HepG2 (cell line): Measurements from ENCODE around the gene CALN1. TPM values are rescaled to one million over a fixed set of nuclear protein-coding genes. Genes with fewer than 3 reads are reported as not detected.

Experiments
- ATAC-seq: fragments of 200-7000 bp; cut with Tn5 transposase; 3 replicates; pipeline ENCODE4 v1.9.1; 2020; ENCODE audit warnings: mild to moderate bottlenecking, moderate library complexity
- BruUV-seq: library from RNA; stranded (reverse); fragments of 400-500 nt; replicated peaks from 2 replicates; lab custom pipeline; 2021; lab: Mats Ljungman, UMichigan
- CTCF ChIA-PET: fragments of 300-600 bp; formaldehyde crosslinking; extraction: SDS; loops from one replicate; lab custom pipeline; 2021; ENCODE audit warnings: low total read pairs, inconsistent platforms, low intra/inter-chr PET ratio; lab: Yijun Ruan, JAX
- POLR2A ChIA-PET: fragments of 350-600 bp; sonication (Branson Sonifier 250); formaldehyde crosslinking; loops from one replicate; lab custom pipeline; 2020; ENCODE audit warnings: antibody characterized with exemption, inconsistent platforms; lab: Yijun Ruan, JAX
- DNase-seq: peaks from one replicate; pipeline ENCODE4 v3.0.0-alpha.2; 2015; ENCODE audit warnings: low spot score
- FAIRE-seq: peaks from 3 replicates; lab custom pipeline; 2011; peaks lifted over from hg19 to GRCh38; lab: Jason Lieb, UNC
- H2AFZ ChIP-seq: one replicate; pipeline ENCODE4 v1.6.1; 2011; ENCODE audit warnings: low read length, inconsistent platforms
- H3K27ac ChIP-seq: fragments of 300-600 bp; 3 replicates; pipeline ENCODE4 v1.8.0; 2011; ENCODE audit warnings: mixed run types, mild to moderate bottlenecking, mixed read lengths, low read length, inconsistent platforms; ENCODE audit not compliant: insufficient read depth; ENCODE audit errors: extremely low read length
- H3K27me3 ChIP-seq, 2 experiments: fragments of 200-600 bp in 1 of 2; 2 replicates in 1 of 2; 3 replicates in 1 of 2; pipeline versions ENCODE4 v1.6.0 to v1.8.0; 2011; ENCODE audit warnings: low read length in 2 of 2, mild to moderate bottlenecking in 2 of 2, moderate library complexity in 2 of 2, inconsistent platforms in 1 of 2; ENCODE audit not compliant: insufficient read depth in 2 of 2, control insufficient read depth in 1 of 2
- H3K36me3 ChIP-seq, 2 experiments: fragments of 200-600 bp in 1 of 2; replicated peaks in 1 of 2; 2 replicates in 1 of 2; 3 replicates in 1 of 2; pipeline versions ENCODE4 v1.5.1 to v1.8.0; 2011; ENCODE audit warnings: low read length in 2 of 2, inconsistent platforms in 1 of 2; ENCODE audit not compliant: insufficient read depth in 2 of 2, control insufficient read depth in 1 of 2
- H3K4me1 ChIP-seq: 2 replicates; pipeline ENCODE4 v1.5.1; 2012; ENCODE audit warnings: low read length, inconsistent platforms; ENCODE audit not compliant: insufficient read depth
- H3K4me2 ChIP-seq: 2 replicates; pipeline ENCODE4 v1.6.0; 2011; ENCODE audit warnings: low read depth, low read length, inconsistent platforms
- H3K4me3 ChIP-seq, 3 experiments: fragments of 200-600 bp in 1 of 3; sonication (generic), shearing (Covaris generic) in 1 of 3; replicated peaks in 1 of 3; 2 replicates each; pipeline ENCODE4 v1.5.1; 2011 to 2016; ENCODE audit warnings: low read length in 3 of 3, inconsistent platforms in 2 of 3, low read depth in 2 of 3, mild to moderate bottlenecking in 2 of 3, control low read depth in 1 of 3, mixed read lengths in 1 of 3; ENCODE audit not compliant: insufficient read depth in 1 of 3
- H3K79me2 ChIP-seq: one replicate; pipeline ENCODE4 v1.6.1; 2011; ENCODE audit warnings: low read length, inconsistent platforms; ENCODE audit not compliant: insufficient read depth
- H3K9ac ChIP-seq: 2 replicates; pipeline ENCODE4 v1.6.0; 2011; ENCODE audit warnings: mild to moderate bottlenecking, low read depth, low read length, inconsistent platforms; ENCODE audit not compliant: insufficient read depth
- H3K9me3 ChIP-seq: 2 replicates; pipeline ENCODE4 v1.5.1; 2012; ENCODE audit warnings: mild to moderate bottlenecking, low read length
- H4K20me1 ChIP-seq: 2 replicates; pipeline ENCODE4 v1.6.0; 2011; ENCODE audit warnings: inconsistent platforms, mild to moderate bottlenecking, low read length, moderate library complexity; ENCODE audit not compliant: insufficient read depth
- DMAP1 ChIP-seq: IDR thresholded peaks from 2 replicates; pipeline ENCODE4 v1.6.1; 2016
- EEA1 ChIP-seq: sonication (generic); formaldehyde crosslinking; IDR thresholded peaks from 2 replicates; pipeline ENCODE4 v1.5.1; 2020; ENCODE audit warnings: mild to moderate bottlenecking, missing genetic modification reagents, borderline replicate concordance
- GZF1 ChIP-seq: sonication (generic); formaldehyde crosslinking; IDR thresholded peaks from 2 replicates; pipeline ENCODE4 v1.5.1; 2020; ENCODE audit warnings: mild to moderate bottlenecking, missing genetic modification reagents
- HNF4A ChIP-seq: sonication (generic); formaldehyde crosslinking; IDR thresholded peaks from 2 replicates; pipeline ENCODE4 v1.4.0; 2020; ENCODE audit warnings: missing genetic modification reagents
- NBN ChIP-seq: fragments of 450-650 bp; conservative IDR thresholded peaks from 2 replicates; pipeline ENCODE4 v1.6.1; 2017
- NFYB ChIP-seq: sonication (generic); formaldehyde crosslinking; IDR thresholded peaks from 2 replicates; pipeline ENCODE4 v1.4.0; 2020; ENCODE audit warnings: missing genetic modification reagents
- PPARG ChIP-seq: conservative IDR thresholded peaks from 2 replicates; pipeline ENCODE4 v1.6.1; 2016; ENCODE audit warnings: missing biosample characterization, missing genetic modification reagents
- PRMT3 ChIP-seq: sonication (generic); formaldehyde crosslinking; IDR thresholded peaks from 2 replicates; pipeline ENCODE4 v1.8.1; 2022; ENCODE audit warnings: low read depth, mild to moderate bottlenecking, moderate library complexity, missing genetic modification reagents, borderline replicate concordance
- STAG1 ChIP-seq: sonication (generic); formaldehyde crosslinking; IDR thresholded peaks from 2 replicates; pipeline ENCODE4 v1.4.0; 2020; ENCODE audit warnings: missing genetic modification reagents
- SUZ12 ChIP-seq: fragments of 150-350 bp; IDR thresholded peaks from 2 replicates; pipeline ENCODE4 v1.6.1; 2014; ENCODE audit warnings: low read depth, low read length
- TAF15 ChIP-seq: fragments of 200-400 bp; formaldehyde crosslinking; IDR thresholded peaks from one replicate; pipeline ENCODE4 v1.6.1; 2018; ENCODE audit warnings: mild to moderate bottlenecking, low read depth, low read length; ENCODE audit not compliant: poor library complexity, severe bottlenecking
- WIZ ChIP-seq: sonication (generic); formaldehyde crosslinking; IDR thresholded peaks from 2 replicates; pipeline ENCODE4 v1.5.1; 2020; ENCODE audit warnings: mild to moderate bottlenecking, missing genetic modification reagents
- ZBTB38 ChIP-seq: sonication (generic); formaldehyde crosslinking; IDR thresholded peaks from 2 replicates; pipeline ENCODE4 v1.5.1; 2020; ENCODE audit warnings: mild to moderate bottlenecking, missing genetic modification reagents
- ZFY ChIP-seq: sonication (generic); formaldehyde crosslinking; IDR thresholded peaks from 2 replicates; pipeline ENCODE4 v1.4.0; 2020; ENCODE audit warnings: missing genetic modification reagents
- ZNF136 ChIP-seq: sonication (generic); formaldehyde crosslinking; IDR thresholded peaks from 2 replicates; pipeline ENCODE4 v1.8.1; 2022; ENCODE audit warnings: low read depth, mild to moderate bottlenecking, moderate library complexity, missing genetic modification reagents
- ZNF552 ChIP-seq: sonication (generic); formaldehyde crosslinking; IDR thresholded peaks from 2 replicates; pipeline ENCODE4 v1.9.0; 2022; ENCODE audit warnings: missing genetic modification reagents, mild to moderate bottlenecking, borderline replicate concordance
- ZNF75D ChIP-seq: sonication (generic); formaldehyde crosslinking; IDR thresholded peaks from 2 replicates; pipeline ENCODE4 v1.8.1; 2023; ENCODE audit warnings: missing genetic modification reagents, mild to moderate bottlenecking, borderline replicate concordance
- ZNF83 ChIP-seq: sonication (generic); formaldehyde crosslinking; IDR thresholded peaks from 2 replicates; pipeline ENCODE4 v1.4.0; 2020; ENCODE audit warnings: missing genetic modification reagents, mild to moderate bottlenecking, borderline replicate concordance
- WGBS: methylation state at CpG from one replicate; pipeline ENCODE4 v1.1.6; 2017; ENCODE audit warnings: low lambda C conversion rate; 5-methylcytosine and 5-hydroxymethylcytosine counted together
- in situ Hi-C: cut with HindIII; loops from 2 replicates; pipeline ENCODE4 v1.10.0; 2017; ENCODE audit warnings: low pct_unique_long_range_greater_than_20kb; ENCODE audit not compliant: extremely low pct_ligation_motif_present
- intact Hi-C: fragments of 100-400 bp; cut with micrococcal nuclease; formaldehyde crosslinking; loops from one replicate; pipeline ENCODE4 v1.10.0; 2022; ENCODE audit not compliant: unreplicated experiment
- polyA plus RNA-seq, 8 experiments: library from polyadenylated mRNA; depleted of rRNA in 3 of 8; stranded (reverse) in 7 of 8; unstranded in 1 of 8; fragments of >200 nt; fragmentation: Illumina TruSeq in 4 of 8; extraction: Trizol in 4 of 8; gene quantifications; 2 replicates each; pipeline versions ENCODE4 v1.2.1 to v1.2.3, GENCODE V29; 2011 to 2016; ENCODE audit warnings: low read depth in 4 of 8, missing spikeins in 1 of 8, mixed read lengths in 1 of 8; ENCODE audit not compliant: insufficient read depth in 1 of 8
- total RNA-seq, 5 experiments: library from RNA; depleted of rRNA; stranded (reverse); fragments of >200 nt; fragmentation: Illumina TruSeq; extraction: Trizol; gene quantifications; 2 replicates each; pipeline ENCODE4 v1.2.3, GENCODE V29; 2016; ENCODE audit warnings: low read depth in 1 of 5
- TF ChIP-seq, protein P1 (sequence below): IDR thresholded peaks from 2 replicates; pipeline ENCODE4 v1.6.1; 2012; ENCODE audit warnings: low read depth, low read length, improper control_type of control experiment

Gene CALN1
- total and polyA plus RNA-seq, 2 of the 13 experiments (the other 11 are each of a cell fraction or from before 2014, with no cell fraction given) = not detected

- FAIRE-seq = no peak
- Histone ChIP-seq H3K27me3 (peaks cover 0 to 4% of the 10 kb centered on the region in 2 experiments; a peak in 1 of 5 replicates), H3K4me2 (no peak overlapping the region), H3K27ac (no peak overlapping the region), H3K9ac (no peak overlapping the region), H3K9me3 (no peaks in the 10 kb centered on the region), H3K4me3 (no peak overlapping the region), H2AFZ (no peak overlapping the region), H3K4me1 (no peaks in the 10 kb centered on the region), H3K36me3 (no peaks in the 10 kb centered on the region), H4K20me1 (no peaks in the 10 kb centered on the region), H3K79me2 (no peaks in the 10 kb centered on the region)
- in situ Hi-C loops = no loop called here
- WGBS = 54% methylated on average over 5 of the region's 5 CpGs
- CTCF ChIA-PET = no interaction called here
- intact Hi-C loops = no loop called here
- no peak for DNase-seq
- BruUV-seq = no TSS peak
- POLR2A ChIA-PET = no interaction called here
- no peak for ATAC-seq
- TF ChIP-seq ZNF83 (CRISPR knock-in tag) (no peak), TAF15 (no peak), ZNF75D (CRISPR knock-in tag) (no peak), ZBTB38 (CRISPR knock-in tag) (no peak), ZFY (CRISPR knock-in tag) (no peak), ZNF136 (CRISPR knock-in tag) (no peak), SUZ12 (no peak), WIZ (CRISPR knock-in tag) (no peak), ZNF552 (CRISPR knock-in tag) (no peak), NBN (no peak), EEA1 (CRISPR knock-in tag) (no peak), GZF1 (CRISPR knock-in tag) (no peak), PPARG (CRISPR knock-in tag) (no peak), NFYB (CRISPR knock-in tag) (no peak), STAG1 (CRISPR knock-in tag) (no peak), DMAP1 (CRISPR knock-in tag) (no peak), PRMT3 (CRISPR knock-in tag) (no peak), HNF4A (CRISPR knock-in tag) (no peak)
- TF ChIP-seq, protein P1, sequence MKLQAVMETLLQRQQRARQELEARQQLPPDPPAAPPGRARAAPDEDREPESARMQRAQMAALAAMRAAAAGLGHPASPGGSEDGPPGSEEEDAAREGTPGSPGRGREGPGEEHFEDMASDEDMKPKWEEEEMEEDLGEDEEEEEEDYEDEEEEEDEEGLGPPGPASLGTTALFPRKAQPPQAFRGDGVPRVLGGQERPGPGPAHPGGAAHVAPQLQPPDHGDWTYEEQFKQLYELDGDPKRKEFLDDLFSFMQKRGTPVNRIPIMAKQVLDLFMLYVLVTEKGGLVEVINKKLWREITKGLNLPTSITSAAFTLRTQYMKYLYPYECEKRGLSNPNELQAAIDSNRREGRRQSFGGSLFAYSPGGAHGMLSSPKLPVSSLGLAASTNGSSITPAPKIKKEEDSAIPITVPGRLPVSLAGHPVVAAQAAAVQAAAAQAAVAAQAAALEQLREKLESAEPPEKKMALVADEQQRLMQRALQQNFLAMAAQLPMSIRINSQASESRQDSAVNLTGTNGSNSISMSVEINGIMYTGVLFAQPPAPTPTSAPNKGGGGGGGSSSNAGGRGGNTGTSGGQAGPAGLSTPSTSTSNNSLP = no peak
These were observed 114.0 kb downstream of the CALN1 start for GRCh38 chr7:72298091-72298490.
